Panc1 (cell line): ENCODE measurements around the gene CCNL2.

Experiments
- CTCF ChIP-seq: fragments of 450-650 bp; IDR thresholded peaks from 2 replicates; pipeline ENCODE4 v1.5.1; 2017; ENCODE audit warnings: mild to moderate bottlenecking
- POLR2AphosphoS5 ChIP-seq: IDR thresholded peaks from 2 replicates; pipeline ENCODE4 v1.6.1; 2012; ENCODE audit warnings: mild to moderate bottlenecking, low read depth, low read length, moderate library complexity
- REST ChIP-seq, 2 experiments: IDR thresholded peaks; 2 replicates each; pipeline ENCODE4 v1.6.1; 2011 to 2012; ENCODE audit warnings: low read depth in 2 of 2, control low read depth in 1 of 2, low read length in 1 of 2, mild to moderate bottlenecking in 1 of 2, moderate library complexity in 1 of 2; ENCODE audit not compliant: insufficient read depth in 1 of 2
- SIN3A ChIP-seq: IDR thresholded peaks from 2 replicates; pipeline ENCODE4 v1.6.1; 2012; ENCODE audit warnings: low read depth, mild to moderate bottlenecking, low read length, moderate library complexity, borderline replicate concordance; ENCODE audit not compliant: insufficient read depth

DNA sequence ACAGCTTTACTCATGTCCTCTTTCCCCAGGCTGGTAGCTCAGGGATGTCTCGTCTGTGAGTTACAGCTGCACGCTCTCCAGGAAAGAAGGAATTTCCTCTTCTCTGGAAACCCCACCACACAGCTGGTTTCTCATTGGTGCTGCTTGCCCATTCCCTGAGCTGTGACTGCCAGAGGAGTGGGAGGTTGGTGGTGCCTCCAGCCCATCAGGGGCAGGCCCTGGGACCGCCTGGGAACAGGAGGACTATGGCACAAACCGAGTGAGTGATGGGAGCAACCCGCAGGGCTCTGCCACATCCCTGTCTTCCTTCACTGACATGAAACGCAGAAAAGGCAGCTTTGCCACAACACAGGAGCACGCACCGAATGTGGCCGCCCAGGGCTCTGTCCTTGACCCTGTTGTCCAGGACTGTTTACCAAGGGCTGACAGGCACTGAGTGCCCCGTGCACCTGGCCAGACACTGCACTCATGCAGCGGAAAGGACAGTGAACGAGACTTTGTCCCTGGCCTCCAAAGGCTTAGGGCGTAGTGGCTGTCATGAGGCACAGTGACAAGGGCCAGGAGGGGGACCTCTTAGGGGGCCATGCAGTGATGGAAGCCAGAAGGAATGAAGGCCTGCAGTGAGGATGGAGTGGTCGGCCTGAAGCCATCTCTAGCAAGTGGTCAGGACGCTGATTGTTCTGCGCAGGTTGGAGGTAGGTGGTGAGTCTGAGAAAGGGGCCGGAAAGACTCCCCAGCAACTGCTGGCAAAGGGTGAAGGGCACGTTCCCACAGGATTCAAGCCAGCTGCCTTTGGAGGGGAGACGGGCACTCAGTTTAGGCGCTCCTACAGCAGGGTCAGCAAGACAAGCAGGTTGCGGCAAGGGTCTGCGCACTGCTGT is 1.7 kb upstream of the CCNL2 start:
- TF ChIP-seq POLR2AphosphoS5: peak; percentile 62
- TF ChIP-seq CTCF: no peak
- peak in 1 of 2 experiments; percentile 40; a peak in 1 of 4 replicates for TF ChIP-seq REST (IDR thresholded peaks at IDR 0.05; ENCODE audit: insufficient read depth in 1 of 2, low read depth in 2 of 2, low read length in 1 of 2)
- no peak for TF ChIP-seq SIN3A
